ENCODE data around the gene CDIP1.

CDIP1 gene

DNA sequence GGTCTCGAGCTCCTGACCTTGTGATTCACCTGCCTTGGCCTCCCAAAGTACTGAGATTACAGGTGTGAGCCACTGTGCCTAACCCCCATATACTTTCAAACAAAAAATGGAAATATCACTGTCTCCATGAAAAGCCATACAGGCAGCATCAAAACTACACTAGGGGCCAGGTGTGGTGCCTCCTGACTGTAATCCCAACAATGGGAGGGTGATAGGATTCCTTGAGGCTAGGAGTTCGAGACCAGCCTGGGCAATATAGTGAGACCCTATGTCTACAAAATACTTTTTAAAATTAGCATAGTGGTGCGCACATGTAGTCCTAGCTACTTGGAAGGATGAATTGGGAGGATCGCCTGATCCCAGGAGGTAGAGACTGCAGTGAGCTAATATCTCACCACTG, 46.7 kb downstream of the CDIP1 start:
- no peak for DNase-seq (ENCODE audit: low read depth, low spot score)

DNA sequence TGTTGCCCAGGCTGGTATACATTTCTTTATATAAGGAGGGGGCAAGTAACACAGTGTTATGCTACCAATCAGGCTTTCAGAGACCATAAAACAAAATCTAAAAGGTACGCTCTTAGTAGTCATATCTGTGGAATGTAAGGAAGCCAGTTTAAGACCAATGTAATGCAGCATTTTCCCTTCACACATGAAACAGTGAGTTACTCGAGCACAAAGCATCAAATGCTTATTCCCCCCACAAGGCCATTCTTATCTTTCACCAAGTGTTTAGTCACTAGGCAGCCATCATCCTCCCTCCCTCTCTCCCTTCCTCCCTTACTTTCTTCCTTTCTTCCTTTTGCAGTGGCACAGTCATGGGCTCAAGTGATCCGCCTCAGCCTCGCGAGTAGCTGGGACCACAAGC, 49.5 kb downstream of the CDIP1 start:
- DNase-seq (ENCODE audit: low read depth, low spot score) = no peak

DNA sequence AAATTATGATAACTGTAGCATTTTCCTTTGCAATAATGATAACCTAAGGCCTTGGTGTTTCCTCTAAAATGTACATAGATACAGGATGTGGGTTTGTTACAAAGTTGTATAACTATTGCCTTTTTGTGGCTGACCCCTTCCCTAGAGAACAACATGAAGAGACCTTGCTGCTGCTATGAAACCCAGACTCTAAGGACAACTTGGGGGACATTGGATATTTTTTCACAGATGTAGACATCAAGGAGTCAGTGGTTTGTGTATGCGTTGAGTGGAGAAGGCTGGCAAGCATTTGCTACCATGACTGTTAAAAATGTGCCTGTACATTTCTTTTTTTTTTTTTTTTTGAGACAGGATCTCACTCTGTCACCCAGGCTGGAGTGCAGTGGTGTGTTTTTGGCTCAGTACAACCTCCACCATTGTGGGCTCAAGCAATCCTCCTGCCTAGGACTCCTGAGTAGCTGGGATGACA, 50.0 kb downstream of the CDIP1 start:
- no peak for DNase-seq (ENCODE audit: low read depth, low spot score)

DNA sequence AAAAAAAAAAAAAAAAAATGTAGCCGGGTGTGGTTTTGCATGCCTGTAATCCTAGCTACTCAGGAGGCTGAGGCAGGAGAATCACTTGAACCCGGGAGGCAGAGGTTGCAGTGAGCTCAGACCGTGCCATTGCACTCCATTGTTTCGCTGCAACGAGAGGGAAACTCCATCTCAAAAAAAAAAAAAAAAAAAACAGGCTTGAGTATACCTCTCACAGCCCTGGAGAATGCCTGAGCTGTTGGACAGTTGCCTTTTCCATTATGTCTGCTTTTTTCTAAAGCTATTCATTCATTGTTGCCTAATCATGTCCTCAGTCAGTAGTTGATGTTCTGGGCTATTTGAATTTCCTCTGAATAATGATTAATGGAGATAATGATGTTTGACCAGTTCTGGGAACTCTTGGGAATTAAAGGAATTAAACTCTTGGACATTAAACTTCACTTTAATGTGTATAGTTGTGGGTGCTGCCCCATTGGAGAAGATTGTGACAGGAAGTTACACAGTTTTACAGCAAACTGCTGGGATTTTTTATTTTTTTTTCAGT, 50.5 kb downstream of the CDIP1 start:
- no peak for DNase-seq (ENCODE audit: low read depth, low spot score)

DNA sequence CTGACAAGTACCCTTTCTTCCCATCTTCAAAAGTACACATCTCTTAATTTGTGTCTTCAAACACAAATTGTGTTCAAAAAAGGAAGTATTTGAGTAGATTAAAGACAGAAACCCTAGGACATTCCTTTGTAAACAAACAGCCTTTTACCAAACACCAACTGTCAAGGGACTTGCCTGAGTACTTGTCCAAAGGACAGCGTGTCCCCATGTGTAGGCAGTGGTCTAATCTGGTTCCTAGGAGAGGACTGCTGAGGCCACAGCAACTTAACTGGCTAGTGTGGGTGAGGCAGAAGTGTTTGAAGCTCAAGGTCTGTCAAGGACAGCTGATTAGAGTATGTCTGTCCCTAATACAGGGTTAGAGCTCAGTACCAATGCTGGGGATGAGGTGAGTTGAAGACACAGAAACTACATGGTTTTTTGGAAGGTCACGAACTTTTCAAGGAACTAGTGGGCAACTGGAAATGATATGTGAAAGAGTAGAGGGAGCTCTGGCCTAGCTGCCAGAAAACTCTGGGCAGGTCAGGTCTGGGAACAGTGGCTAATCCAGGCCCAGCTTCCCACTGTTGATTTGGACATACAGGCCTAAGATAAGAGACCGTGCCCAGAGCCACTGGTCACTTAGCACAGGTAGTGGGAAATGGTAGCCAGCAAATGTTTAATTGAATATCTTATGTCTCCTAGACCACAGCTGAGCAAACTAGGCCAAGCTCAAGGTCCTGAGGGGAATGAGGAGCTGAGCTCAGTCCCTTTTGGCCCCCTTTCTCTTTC, 52.3 kb downstream of the CDIP1 start:
- DNase-seq (ENCODE audit: low read depth, low spot score) = no peak

DNA sequence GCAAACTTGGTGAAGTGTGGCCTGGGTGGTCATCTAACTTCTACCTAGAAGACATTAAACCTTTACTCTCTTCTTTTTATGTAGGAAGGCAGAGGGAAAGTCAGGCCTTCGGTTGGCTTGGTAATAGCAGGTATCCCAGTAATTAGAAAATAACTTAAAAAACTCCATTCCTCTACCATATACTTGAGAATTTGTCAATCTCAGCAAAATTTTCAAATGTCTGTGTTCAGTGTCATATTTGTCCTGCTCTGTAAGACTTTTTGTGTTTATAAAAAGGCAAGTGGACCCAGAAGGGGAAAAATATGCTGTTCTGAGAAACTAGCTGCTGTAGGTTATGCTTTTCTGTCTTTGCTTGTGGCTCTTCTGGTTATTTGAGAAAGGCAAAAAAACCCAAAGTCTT, 56.6 kb downstream of the CDIP1 start:
- DNase-seq (ENCODE audit: low read depth, low spot score) = no peak

DNA sequence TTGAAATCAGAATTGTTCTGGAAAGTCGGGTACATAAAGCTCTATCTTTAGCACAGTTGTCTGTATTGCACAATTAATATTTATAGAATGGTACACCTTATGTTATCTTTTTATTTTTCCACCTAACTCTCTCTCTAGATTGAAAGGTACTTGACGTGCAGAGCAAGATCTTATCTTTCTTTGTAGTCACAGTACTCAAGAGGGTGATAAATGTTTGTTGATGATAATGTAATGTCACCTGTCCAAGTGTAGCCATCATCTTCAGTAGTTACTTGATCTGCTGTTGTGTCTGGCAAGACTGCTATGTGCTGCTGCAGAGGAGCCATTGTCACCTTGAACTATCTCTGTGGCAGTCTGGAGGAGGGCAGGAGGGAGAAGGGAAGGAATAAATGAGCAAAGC, 57.0 kb downstream of the CDIP1 start:
- no peak for DNase-seq (ENCODE audit: low read depth, low spot score)

DNA sequence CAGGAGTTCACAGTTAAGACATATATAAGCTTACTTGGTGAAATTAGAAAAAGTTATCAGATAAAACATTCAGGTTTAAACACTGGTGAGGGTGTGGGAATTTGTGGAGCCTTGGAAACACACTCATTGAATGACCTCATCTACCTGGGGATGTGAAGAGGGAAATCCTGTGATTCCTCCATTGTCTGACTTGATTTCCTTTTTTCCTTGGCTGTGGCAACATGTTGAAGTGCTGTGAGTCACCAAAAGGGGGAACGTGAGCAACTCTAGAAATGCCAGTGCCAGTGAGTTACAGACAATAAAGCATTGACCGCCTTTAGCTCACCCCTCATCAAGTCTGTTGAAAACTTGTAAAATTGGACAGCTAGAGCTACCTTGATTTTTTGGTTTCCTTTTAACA, 60.6 kb downstream of the CDIP1 start:
- no peak for DNase-seq (ENCODE audit: low read depth, low spot score)

DNA sequence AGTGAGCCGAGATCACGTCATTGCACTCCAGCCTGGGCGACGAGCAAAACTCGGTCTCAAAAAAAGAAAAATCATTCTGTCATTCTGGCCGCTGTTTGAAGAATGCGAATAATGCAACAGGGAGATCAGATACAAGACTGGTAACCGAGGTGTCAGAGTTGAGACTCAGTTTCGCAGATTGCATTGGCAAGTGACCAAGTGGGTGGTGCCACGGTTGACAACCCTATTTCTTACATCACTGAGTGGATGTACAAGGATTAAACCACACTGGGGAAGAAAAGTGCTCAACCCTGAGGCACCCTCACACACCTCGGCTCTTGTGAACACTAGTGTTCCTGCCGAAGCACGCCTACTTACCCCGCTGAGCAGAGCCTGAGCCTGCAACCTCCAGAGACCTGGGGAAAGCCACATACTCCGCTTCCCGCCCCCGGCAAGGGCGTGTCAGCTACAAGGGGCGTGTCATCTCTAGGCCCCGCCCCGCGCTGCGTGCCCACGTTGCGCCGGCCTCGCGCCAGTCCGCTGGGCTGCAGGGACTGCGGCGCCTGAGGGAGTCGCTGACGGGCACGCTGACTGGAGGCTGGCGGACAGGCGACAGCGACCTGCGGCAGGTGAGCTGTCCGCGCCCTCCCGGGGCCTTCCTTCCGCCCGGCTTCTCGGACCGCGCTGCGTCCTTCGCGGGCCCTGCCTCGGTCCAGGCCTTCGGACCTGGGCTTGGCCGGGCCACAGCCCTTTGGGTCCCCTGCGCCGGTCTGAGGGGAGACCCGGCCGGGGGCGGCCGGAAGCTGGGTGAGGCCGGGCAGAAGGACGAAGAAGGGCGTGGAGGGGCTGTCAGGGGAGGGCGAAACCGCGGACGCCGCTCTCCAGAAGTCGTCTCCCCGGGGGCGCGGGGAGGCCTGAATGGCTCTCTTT, 62.4 kb downstream of the CDIP1 start, which contains the start of gene HMOX2:
HMOX2 (plus strand) TSS at position 519 of the 909 bp plus-strand sequence. CDS start 29,127 bp downstream, outside the sequence.
- peak; percentile 70 for DNase-seq (ENCODE audit: low read depth, low spot score)

DNA sequence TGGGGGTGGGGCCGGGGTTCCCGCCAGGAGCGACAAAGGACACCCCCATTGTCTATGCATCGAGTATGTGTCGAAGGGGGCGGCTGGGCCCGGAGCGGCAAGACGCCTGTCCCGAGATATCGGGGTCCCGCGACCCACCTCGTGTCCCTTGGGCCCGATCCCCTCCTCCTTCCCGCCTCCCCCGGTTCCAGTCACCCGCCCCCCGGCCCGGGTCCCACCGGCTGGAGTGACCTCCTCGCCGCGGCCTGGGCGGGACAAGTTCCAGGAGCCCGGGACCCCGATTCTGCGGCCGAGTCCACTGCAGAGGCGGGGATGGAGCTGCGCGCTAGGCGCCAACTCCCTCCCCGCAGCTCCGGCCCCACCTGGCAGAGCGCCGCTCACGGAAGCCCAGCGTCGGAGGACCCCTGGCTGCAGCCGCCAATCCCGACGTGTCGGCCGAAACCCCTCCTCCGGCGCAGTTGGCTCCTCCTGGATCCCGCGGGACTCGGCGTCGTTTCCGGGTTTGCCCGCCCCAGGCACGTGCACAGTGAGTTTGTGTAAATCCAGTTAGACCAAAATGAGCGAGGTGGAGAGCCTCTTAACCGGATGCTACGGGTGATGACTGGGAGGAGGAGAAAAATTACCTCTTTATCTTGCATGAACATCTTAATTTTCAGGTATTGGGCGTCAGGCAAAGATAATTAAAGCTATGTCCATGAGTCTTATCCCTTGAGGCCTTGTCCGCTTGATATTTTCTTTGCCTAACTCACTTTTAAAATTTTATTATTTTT, 64.2 kb downstream of the CDIP1 start, which contains the start of gene NMRAL1:
NMRAL1 (minus strand) TSS at position 434 of the 770 bp plus-strand sequence. CDS start 493 bp downstream, outside the sequence.
- peak; percentile 64 for DNase-seq (ENCODE audit: low read depth, low spot score)

DNA sequence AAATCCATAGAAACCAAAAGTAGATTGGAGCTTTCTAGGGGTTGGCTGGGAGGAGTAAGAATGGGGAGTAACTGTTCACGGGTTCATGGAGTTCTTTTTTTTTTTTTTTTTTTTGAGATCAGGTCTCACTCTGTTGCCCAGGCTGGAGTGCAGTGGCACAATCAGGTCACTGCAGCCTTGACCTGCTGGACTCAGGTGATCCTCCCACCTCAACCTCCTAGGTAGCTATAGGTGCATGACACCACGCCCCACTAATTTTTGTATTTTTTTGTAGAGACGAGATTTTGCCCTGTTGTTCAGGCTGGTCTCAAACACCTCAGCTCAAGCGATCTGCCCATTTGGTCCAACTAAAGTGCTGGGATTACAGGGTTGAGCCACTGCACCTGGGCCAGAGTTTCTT, 65.7 kb downstream of the CDIP1 start:
- DNase-seq (ENCODE audit: low read depth, low spot score) = no peak

DNA sequence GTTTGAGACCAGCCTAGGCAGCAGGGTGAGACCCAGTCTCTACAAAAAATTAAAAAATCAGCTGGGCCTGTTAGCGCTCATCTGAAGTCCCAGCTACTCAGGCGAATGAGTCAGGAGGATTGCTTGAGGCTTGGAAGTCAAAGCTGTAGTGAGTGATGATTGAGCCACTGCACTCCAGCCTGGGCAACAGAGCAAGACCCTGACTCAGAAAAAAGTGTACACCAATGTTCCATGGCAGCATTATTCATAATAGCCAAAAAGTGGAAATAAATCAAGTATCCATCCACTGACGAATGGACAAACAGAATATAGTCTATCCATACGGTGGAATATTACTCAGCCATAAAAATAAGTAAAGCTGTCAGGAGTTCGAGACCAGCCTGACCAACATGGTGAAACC, 66.7 kb downstream of the CDIP1 start:
- DNase-seq (ENCODE audit: low read depth, low spot score) = no peak

DNA sequence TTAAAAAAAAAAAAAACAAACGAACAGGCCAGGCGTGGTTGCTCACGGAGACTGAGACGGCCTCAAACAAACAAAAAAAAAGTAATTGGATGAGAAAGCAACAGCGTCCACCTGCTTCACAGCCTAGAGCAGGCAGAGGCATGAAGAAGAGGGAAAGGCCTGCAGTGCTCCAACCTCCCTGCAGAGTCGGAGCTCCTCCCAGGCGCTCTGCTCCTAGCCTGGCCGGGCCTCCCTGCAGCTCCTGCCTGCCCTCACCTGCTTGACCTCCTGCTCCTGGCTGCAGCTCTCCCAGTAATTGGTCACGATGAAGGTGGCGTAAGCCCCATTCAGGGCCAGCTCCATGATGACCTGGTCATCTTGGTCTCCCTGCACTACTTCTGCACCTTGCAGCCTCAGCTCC, 69.6 kb downstream of the CDIP1 start:
- DNase-seq (ENCODE audit: low read depth, low spot score) = no peak

DNA sequence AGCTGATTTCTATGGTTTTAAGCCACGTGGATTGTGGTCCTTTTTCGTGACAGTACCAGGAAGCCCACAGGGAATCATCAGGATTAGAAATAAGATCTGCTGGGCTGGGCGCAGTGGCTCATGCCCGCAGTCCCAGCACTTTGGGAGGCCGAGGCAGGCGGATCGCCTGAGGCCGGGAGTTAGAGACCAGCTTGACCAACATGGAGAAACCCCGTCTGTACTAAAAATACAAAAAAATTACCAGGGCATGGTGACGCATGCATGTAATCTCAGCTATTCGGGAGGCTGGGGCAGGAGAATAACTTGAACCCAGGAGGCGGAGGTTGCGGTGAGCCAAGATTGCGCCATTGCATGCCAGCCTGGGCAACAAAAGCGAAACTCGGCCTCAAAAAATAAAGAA, 70.7 kb downstream of the CDIP1 start:
- no peak for DNase-seq (ENCODE audit: low read depth, low spot score)

DNA sequence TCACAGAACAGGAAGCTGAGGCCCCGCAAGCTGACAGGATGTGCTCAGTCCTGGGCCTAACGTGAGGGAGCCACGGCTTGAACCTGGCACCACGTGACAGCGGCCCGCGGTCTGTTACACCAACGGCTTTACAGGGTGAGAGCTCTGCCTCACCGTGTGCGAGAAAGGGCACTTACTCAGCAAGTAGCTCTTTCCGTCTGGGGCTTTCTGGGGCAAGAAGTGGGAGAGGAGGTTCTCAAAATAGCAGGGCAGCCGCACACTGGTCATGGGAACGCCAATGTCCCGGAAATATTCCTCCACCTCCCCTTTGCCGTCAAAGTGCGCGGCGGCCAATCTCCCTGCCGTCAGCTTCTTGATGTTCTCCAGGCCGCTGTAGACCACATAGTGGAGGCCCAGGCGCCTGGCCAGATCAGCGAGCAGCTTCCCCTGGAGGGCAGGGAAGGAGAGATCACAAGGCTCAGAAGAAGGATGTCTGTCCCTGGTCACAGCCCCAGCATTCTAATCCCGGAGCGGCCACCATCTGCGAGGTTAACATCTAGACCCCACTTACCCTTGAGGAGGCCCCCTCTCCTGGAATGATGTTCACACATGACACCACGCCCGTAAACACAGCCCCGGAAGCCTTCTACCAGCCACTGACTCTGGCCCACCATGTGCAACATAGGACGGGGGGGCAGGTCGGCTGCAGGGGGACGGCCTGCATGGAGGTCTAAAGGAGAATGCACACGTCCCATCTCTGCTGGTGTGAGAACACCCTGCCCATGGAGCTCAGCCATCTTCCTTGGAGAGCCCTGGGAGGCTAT, 72.4 kb downstream of the CDIP1 start:
- no peak for DNase-seq (ENCODE audit: low read depth, low spot score)

DNA sequence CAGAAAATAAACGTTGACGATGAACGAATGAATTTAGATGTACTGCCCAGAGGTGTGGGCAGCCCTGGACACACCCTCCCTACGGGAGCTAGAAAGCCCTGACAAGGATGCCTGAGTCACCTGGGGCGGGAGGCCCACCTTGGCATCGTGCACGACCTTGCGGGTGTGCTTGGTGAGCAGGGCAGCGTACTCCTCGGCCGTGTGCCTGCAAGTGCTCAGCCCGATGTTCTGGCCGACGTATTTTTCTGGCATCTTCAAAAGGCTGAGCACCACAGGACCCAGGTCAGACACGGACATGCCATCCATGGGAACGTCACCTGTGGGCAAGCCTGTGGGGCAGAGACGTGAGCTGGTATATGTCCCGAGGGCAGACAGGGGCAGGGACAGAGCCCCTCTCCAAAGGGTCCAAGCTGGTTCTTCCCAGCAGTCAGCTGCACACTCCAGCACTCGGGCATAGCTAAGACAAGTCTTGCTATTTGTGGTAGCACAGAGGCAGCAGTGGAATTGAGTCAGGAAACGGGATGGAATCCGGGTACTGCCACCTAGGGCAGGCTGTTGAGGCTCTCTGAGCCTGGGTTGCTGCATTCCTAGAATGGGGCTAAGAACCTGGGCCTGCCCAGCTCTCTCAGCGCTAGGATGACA, 74.9 kb downstream of the CDIP1 start:
- no peak for DNase-seq (ENCODE audit: low read depth, low spot score)

DNA sequence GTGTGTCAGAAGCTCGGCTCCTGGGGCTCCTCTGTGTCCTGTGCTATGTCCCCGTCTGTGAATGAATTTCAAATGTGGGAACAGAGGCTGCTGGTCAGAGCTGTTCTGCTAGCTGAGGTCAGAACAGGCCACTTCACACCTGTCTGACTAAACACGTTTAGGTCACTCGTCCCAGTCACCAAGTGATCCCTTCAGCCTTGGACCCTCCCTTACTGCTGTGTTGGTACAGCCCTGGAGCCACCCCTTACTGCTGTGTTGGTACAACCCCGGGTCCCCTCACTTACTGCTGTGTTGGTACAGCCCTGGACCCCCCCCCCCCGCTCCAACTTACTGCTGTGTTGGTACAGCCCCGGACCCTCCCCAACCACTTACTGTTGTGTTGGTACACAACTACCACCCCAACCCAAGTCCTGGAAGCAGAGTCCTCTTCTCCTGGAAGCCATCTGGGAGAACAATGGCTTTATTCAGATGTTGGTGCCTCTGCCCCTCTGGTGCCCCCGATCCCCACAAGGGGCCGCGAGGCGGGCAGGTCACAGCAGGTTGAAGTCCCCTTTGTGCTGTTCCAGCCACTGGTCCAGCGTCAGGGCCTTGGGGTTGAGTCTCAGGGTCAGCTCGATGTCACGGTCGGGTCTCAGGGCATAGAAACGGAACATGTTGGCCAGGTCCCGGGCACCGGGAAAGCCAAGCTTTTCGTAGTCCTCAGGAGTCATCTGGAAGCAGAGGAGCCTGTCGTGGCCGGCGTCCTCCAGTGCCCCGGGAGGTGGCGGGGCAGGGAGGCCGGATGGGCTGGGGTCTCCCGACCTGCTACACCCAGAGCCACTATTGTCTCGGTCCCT, 77.1 kb downstream of the CDIP1 start:
- DNase-seq (ENCODE audit: low read depth, low spot score) = no peak

DNA sequence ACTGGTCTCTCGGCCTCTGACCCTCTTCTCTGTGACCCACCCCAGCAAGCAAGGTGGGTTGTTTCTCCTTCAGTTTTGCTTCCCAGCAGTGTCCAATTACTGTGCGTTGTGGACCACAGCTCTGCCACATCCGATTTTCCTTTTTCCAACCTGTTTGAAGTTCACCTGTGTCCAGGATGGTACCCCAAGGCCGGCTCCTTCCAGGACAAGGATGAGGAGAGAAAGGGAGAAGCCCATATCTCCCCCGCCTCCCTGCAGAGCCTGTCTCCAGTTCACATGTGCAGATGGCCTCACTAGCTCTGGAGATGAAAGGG, 77.7 kb downstream of the CDIP1 start:
- DNase-seq (ENCODE audit: low read depth, low spot score) = no peak
